ENCODE results near the gene ROPN1L. TPM values are rescaled to one million over a fixed set of nuclear protein-coding genes. Genes with fewer than 3 reads are reported as not detected.

ROPN1L gene
- total and polyA plus RNA-seq, 2 of the 4 experiments (the other 2 are of a cell fraction) = 0.34 to 0.36 TPM

GRCh38 chr5:10502578-10502977 is 60.9 kb downstream of the ROPN1L start:
- H4K5ac ChIP-seq (ENCODE audit: low read depth, low read length) = no peak overlapping the region
- ATAC-seq (ENCODE audit: low read depth) (no peak; the same call in 1 of the 2 replicates), DNase-seq (no peak)
- 78% methylated on average over 5 of the region's 10 CpGs; no CpG with 5 or more reads in 1 of the 2 experiments for WGBS, 2 experiments (ENCODE audit: extremely low coverage in 2 of 2, insufficient read length in 1 of 2)
- H4K91ac ChIP-seq (ENCODE audit: insufficient read depth, low read depth, low read length) = no peak overlapping the region
- peaks cover 7% of the 10 kb centered on the region for H3K4me1 ChIP-seq (ENCODE audit: control insufficient read depth, insufficient read depth, low read length)
- ChIA-PET CTCF (no interaction called here), POLR2A (ENCODE audit: unreplicated experiment) (no interaction called here)
- intact Hi-C loops (cut with micrococcal nuclease) = no loop called here
- no peak overlapping the region for H2AK9ac ChIP-seq (replicated peaks; ENCODE audit: low read depth, low read length, poor library complexity)
- H3K23ac ChIP-seq (ENCODE audit: low read depth, low read length) = no peak overlapping the region
- no peak overlapping the region for H2BK5ac ChIP-seq (ENCODE audit: low read depth, low read length, poor library complexity, severe bottlenecking)
- no peaks in the 10 kb centered on the region for H3K9me3 ChIP-seq (ENCODE audit: control insufficient read depth, insufficient read depth, low read length)
- no peak overlapping the region for H2AK5ac ChIP-seq (ENCODE audit: low read depth, low read length)
- no peak overlapping the region for H2BK120ac ChIP-seq (ENCODE audit: low read depth, low read length)
- 0 out of 2 replicates have a peak overlapping the region, but pooled peaks have one; percentile 13 for H3K4ac ChIP-seq (ENCODE audit: low read depth, low read length)
- H3K79me1 ChIP-seq (ENCODE audit: low read depth in 1 of 2, low read length in 2 of 2) = no peaks in the 10 kb centered on the region
- H3K4me3 ChIP-seq (ENCODE audit: insufficient read depth, low read depth, low read length) = no peak overlapping the region
- H3K18ac ChIP-seq (ENCODE audit: low read depth, low read length) = no peak overlapping the region
- H3K27ac ChIP-seq (ENCODE audit: insufficient read depth, low read length) = no peak overlapping the region
- peak overlapping the region; percentile 62 for H2AFZ ChIP-seq (replicated peaks; ENCODE audit: low read length, poor library complexity)
- dilution Hi-C loops (cut with HindIII; ENCODE audit: low sequenced_read_pairs, unreplicated experiment) = no loop called here
- H3K36me3 ChIP-seq (ENCODE audit: control insufficient read depth, insufficient read depth, low read length) = no peaks in the 10 kb centered on the region
- H3K9ac ChIP-seq (ENCODE audit: low read depth, low read length) = no peak overlapping the region
- TF ChIP-seq BHLHE40 (IDR thresholded peaks at IDR 0.05; ENCODE audit: low read depth, low read length) = no peak
- TF ChIP-seq SMC3 (IDR thresholded peaks at IDR 0.05; ENCODE audit: low read depth, low read length) = no peak
- TF ChIP-seq CTCF (conservative IDR thresholded peaks at IDR 0.05; ENCODE audit: low read depth, low read length) = no peak
- no peak for TF ChIP-seq USF2 (IDR thresholded peaks at IDR 0.05; ENCODE audit: low read depth, low read length)
- TF ChIP-seq NFE2L2 (IDR thresholded peaks at IDR 0.05; ENCODE audit: low read depth, low read length) = no peak
- no peak for TF ChIP-seq MAFK (IDR thresholded peaks at IDR 0.05; ENCODE audit: low read depth, low read length)
- no peak for TF ChIP-seq MXI1 (IDR thresholded peaks at IDR 0.05; ENCODE audit: borderline replicate concordance, low read depth, low read length)
- TF ChIP-seq POLR2A (IDR thresholded peaks at IDR 0.05; ENCODE audit: low read depth, low read length) = no peak
- TF ChIP-seq RCOR1 (IDR thresholded peaks at IDR 0.05; ENCODE audit: insufficient replicate concordance, low read length) = no peak
- TF ChIP-seq ELK1 (IDR thresholded peaks at IDR 0.05; ENCODE audit: borderline replicate concordance, low read depth, low read length) = no peak
- no peak for TF ChIP-seq RAD21 (IDR thresholded peaks at IDR 0.05; ENCODE audit: low read length)
- TF ChIP-seq FOS (IDR thresholded peaks at IDR 0.05; ENCODE audit: low read depth, low read length) = no peak
- TF ChIP-seq CHD1 (IDR thresholded peaks at IDR 0.05; ENCODE audit: low read depth, low read length) = no peak
- no peak for TF ChIP-seq RFX5 (IDR thresholded peaks at IDR 0.05; ENCODE audit: low read depth, low read length)
- no peak for TF ChIP-seq CEBPB (IDR thresholded peaks at IDR 0.05; ENCODE audit: low read depth, low read length)
- TF ChIP-seq MAZ (IDR thresholded peaks at IDR 0.05; ENCODE audit: borderline replicate concordance, low read depth, low read length) = no peak
- H3K4me2 ChIP-seq (ENCODE audit: low read depth, low read length) = no peak overlapping the region
- H3K27me3 ChIP-seq (ENCODE audit: control insufficient read depth, insufficient read depth, low read length) = no peaks in the 10 kb centered on the region
- H4K20me1 ChIP-seq (ENCODE audit: insufficient read depth, low read length) = no peaks in the 10 kb centered on the region
- in situ Hi-C loops (cut with MboI; ENCODE audit: low sequenced_read_pairs) = no loop called here
- H2BK20ac ChIP-seq (ENCODE audit: low read depth, low read length) = no peak overlapping the region
- no TSS peak for BruUV-seq (replicated peaks)
- no peak overlapping the region for H2BK15ac ChIP-seq (ENCODE audit: low read depth, low read length)
- H3K14ac ChIP-seq (replicated peaks; ENCODE audit: low read depth, low read length) = 0 out of 2 replicates have a peak overlapping the region, but pooled peaks have one; percentile 8
- peaks cover 2% of the 10 kb centered on the region for H3K9me1 ChIP-seq (ENCODE audit: insufficient read depth, low read length)
- no peak overlapping the region for H4K8ac ChIP-seq (ENCODE audit: low read depth in 2 of 2, low read length in 2 of 2)
- H3K56ac ChIP-seq (ENCODE audit: extremely low read depth, insufficient read depth, low read length) = no peak overlapping the region
